Neural cell (in vitro differentiated cells): ENCODE measurements around the gene GAN. TPM values are rescaled to one million over a fixed set of nuclear protein-coding genes. Genes with fewer than 3 reads are reported as not detected.

Source experiments
- H2AFZ ChIP-seq: fragments of 200-600, 300-800 bp; sonication (generic), shearing (Covaris generic); 2 replicates; pipeline ENCODE4 v1.6.0; 2014; ENCODE audit warnings: low read depth, mild to moderate bottlenecking, antibody characterized with exemption, low read length, moderate library complexity
- H3F3A ChIP-seq: fragments of 200-600 bp; shearing (Covaris generic); 2 replicates; pipeline ENCODE4 v1.6.1; 2016; ENCODE audit warnings: mild to moderate bottlenecking, moderate library complexity, mixed read lengths, antibody characterized with exemption, low read length; ENCODE audit not compliant: insufficient read depth, poor library complexity, severe bottlenecking
- H3K27ac ChIP-seq: fragments of 200-600, 300-800 bp; sonication (generic), shearing (Covaris generic); 2 replicates; pipeline ENCODE4 v1.5.1; 2014; ENCODE audit warnings: mild to moderate bottlenecking, low read length, moderate library complexity
- H3K27me3 ChIP-seq: fragments of 300-800, 200-600 bp; sonication (generic), shearing (Covaris generic); 2 replicates; pipeline ENCODE4 v1.6.0; 2014; ENCODE audit warnings: mild to moderate bottlenecking, low read depth, low read length, moderate library complexity; ENCODE audit not compliant: insufficient read depth
- H3K36me3 ChIP-seq: fragments of 300-800, 200-600 bp; sonication (generic), shearing (Covaris generic); 2 replicates; pipeline ENCODE4 v1.5.1; 2014; ENCODE audit warnings: mild to moderate bottlenecking, antibody characterized with exemption, low read length, moderate library complexity; ENCODE audit not compliant: insufficient read depth
- H3K4me2 ChIP-seq: fragments of 300-800, 200-600 bp; sonication (generic), shearing (Covaris generic); 2 replicates; pipeline ENCODE4 v1.6.0; 2014; ENCODE audit warnings: mild to moderate bottlenecking, low read length
- H3K4me3 ChIP-seq: fragments of 300-800, 200-600 bp; sonication (generic), shearing (Covaris generic); 2 replicates; pipeline ENCODE4 v1.5.1; 2014; ENCODE audit warnings: mild to moderate bottlenecking, low read length, moderate library complexity
- H3K79me2 ChIP-seq: fragments of 200-600 bp; shearing (Covaris generic); replicated peaks from 2 replicates; pipeline ENCODE4 v1.6.0; 2014; ENCODE audit warnings: mild to moderate bottlenecking, low read length, moderate library complexity; ENCODE audit not compliant: insufficient read depth
- H3K9ac ChIP-seq: fragments of 300-800, 200-600 bp; sonication (generic), shearing (Covaris generic); 2 replicates; pipeline ENCODE4 v1.6.1; 2016; ENCODE audit warnings: mild to moderate bottlenecking, low read length, mixed read lengths
- H3K9me2 ChIP-seq: fragments of 200-600 bp; shearing (Covaris generic); 2 replicates; pipeline ENCODE4 v1.6.1; 2016; ENCODE audit warnings: mild to moderate bottlenecking, low read length, mixed read lengths; ENCODE audit not compliant: insufficient read depth
- H3K9me3 ChIP-seq: fragments of 200-600, 300-800 bp; sonication (generic), shearing (Covaris generic); 2 replicates; pipeline ENCODE4 v1.6.1; 2016; ENCODE audit warnings: mild to moderate bottlenecking, mixed run types, low read length, moderate library complexity, mixed read lengths
- H4K20me1 ChIP-seq: fragments of 200-600 bp; shearing (Covaris generic); 2 replicates; pipeline ENCODE4 v1.6.1; 2016; ENCODE audit warnings: mild to moderate bottlenecking, mixed run types; ENCODE audit not compliant: insufficient read depth
- EP300 ChIP-seq: fragments of 450-650 bp; conservative IDR thresholded peaks from 2 replicates; pipeline ENCODE4 v1.6.1; 2014; ENCODE audit warnings: antibody characterized with exemption, mild to moderate bottlenecking, moderate library complexity; ENCODE audit not compliant: poor library complexity, severe bottlenecking
- EZH2 ChIP-seq: fragments of 200-600, 300-800 bp; shearing (Covaris generic), sonication (generic); IDR thresholded peaks from 2 replicates; pipeline ENCODE4 v1.6.1; 2014; ENCODE audit warnings: antibody characterized with exemption, low read length, borderline replicate concordance, mild to moderate bottlenecking; ENCODE audit not compliant: insufficient read depth, poor library complexity, severe bottlenecking
- MXI1 ChIP-seq: fragments of 450-650 bp; conservative IDR thresholded peaks from 2 replicates; pipeline ENCODE4 v1.6.1; 2014; ENCODE audit warnings: antibody characterized with exemption, mild to moderate bottlenecking; ENCODE audit not compliant: poor library complexity, severe bottlenecking
- POLR2AphosphoS5 ChIP-seq: IDR thresholded peaks from 2 replicates; pipeline ENCODE4 v1.6.1; 2012
- RAD21 ChIP-seq: fragments of 450-650 bp; conservative IDR thresholded peaks from 2 replicates; pipeline ENCODE4 v1.6.1; 2014; ENCODE audit warnings: antibody characterized with exemption, mild to moderate bottlenecking, moderate library complexity
- SMC3 ChIP-seq: fragments of 450-650 bp; conservative IDR thresholded peaks from 2 replicates; pipeline ENCODE4 v1.6.1; 2014; ENCODE audit warnings: antibody characterized with exemption, mild to moderate bottlenecking, moderate library complexity; ENCODE audit not compliant: poor library complexity
- TAF1 ChIP-seq: IDR thresholded peaks from 2 replicates; pipeline ENCODE4 v1.6.1; 2012; ENCODE audit warnings: low read depth
- polyA plus RNA-seq: library from polyadenylated mRNA; depleted of rRNA; stranded (reverse); fragments of >200 nt; gene quantifications from 2 replicates; pipeline ENCODE4 v1.2.3, GENCODE V29; 2014
- TF ChIP-seq, protein P1 (sequence below): fragments of 450-650 bp; IDR thresholded peaks from 2 replicates; pipeline ENCODE4 v1.5.1; 2014; ENCODE audit warnings: antibody characterized with exemption, mild to moderate bottlenecking, moderate library complexity; ENCODE audit not compliant: poor library complexity, severe bottlenecking
- TF ChIP-seq, protein P2 (sequence below): IDR thresholded peaks from 2 replicates; pipeline ENCODE4 v1.6.1; 2012; ENCODE audit warnings: borderline replicate concordance

Gene GAN
- polyA plus RNA-seq, 1 donor from 2014 or later = 9.1 TPM

DNA sequence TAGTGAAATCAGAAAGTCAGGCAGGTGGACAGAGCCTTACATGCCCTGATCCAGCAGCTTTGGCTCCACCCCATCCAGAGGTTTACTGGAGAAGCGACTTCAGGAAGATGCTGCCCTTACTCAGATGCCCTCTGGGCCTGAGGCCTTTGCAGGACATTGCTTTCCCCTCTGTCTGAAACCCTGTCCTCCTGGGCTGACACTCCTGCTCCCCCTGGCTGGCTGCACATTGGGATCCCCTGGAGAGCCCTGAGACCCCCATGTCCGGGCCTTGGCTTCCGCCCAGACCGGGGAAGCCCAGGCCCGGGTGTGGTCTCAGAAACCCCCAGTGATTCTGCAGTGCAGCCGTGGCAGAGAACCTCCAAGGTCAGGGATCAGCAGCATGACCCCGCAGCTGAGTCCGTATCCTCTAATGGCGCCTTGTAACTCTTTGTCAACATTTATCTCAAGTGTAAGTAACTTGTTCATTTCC, 39.7 kb upstream of the GAN start:
- Histone ChIP-seq H3K9ac (no peak overlapping the region), H3K9me3 (no peaks in the 10 kb centered on the region), H4K20me1 (no peaks in the 10 kb centered on the region), H3K36me3 (no peaks in the 10 kb centered on the region), H3K79me2 (no peaks in the 10 kb centered on the region), H3K4me2 (no peak overlapping the region), H3K27me3 (no peaks in the 10 kb centered on the region), H2AFZ (no peak overlapping the region), H3K9me2 (no peaks in the 10 kb centered on the region), H3K27ac (no peak overlapping the region), H3K4me3 (no peak overlapping the region), H3F3A (no peaks in the 10 kb centered on the region)
- no peak for TF ChIP-seq RAD21
- TF ChIP-seq EZH2 = no peak
- TF ChIP-seq, protein P1, sequence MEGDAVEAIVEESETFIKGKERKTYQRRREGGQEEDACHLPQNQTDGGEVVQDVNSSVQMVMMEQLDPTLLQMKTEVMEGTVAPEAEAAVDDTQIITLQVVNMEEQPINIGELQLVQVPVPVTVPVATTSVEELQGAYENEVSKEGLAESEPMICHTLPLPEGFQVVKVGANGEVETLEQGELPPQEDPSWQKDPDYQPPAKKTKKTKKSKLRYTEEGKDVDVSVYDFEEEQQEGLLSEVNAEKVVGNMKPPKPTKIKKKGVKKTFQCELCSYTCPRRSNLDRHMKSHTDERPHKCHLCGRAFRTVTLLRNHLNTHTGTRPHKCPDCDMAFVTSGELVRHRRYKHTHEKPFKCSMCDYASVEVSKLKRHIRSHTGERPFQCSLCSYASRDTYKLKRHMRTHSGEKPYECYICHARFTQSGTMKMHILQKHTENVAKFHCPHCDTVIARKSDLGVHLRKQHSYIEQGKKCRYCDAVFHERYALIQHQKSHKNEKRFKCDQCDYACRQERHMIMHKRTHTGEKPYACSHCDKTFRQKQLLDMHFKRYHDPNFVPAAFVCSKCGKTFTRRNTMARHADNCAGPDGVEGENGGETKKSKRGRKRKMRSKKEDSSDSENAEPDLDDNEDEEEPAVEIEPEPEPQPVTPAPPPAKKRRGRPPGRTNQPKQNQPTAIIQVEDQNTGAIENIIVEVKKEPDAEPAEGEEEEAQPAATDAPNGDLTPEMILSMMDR = no peak
- no peak for TF ChIP-seq EP300
- no peak for TF ChIP-seq POLR2AphosphoS5
- TF ChIP-seq TAF1 = no peak
- TF ChIP-seq, protein P2, sequence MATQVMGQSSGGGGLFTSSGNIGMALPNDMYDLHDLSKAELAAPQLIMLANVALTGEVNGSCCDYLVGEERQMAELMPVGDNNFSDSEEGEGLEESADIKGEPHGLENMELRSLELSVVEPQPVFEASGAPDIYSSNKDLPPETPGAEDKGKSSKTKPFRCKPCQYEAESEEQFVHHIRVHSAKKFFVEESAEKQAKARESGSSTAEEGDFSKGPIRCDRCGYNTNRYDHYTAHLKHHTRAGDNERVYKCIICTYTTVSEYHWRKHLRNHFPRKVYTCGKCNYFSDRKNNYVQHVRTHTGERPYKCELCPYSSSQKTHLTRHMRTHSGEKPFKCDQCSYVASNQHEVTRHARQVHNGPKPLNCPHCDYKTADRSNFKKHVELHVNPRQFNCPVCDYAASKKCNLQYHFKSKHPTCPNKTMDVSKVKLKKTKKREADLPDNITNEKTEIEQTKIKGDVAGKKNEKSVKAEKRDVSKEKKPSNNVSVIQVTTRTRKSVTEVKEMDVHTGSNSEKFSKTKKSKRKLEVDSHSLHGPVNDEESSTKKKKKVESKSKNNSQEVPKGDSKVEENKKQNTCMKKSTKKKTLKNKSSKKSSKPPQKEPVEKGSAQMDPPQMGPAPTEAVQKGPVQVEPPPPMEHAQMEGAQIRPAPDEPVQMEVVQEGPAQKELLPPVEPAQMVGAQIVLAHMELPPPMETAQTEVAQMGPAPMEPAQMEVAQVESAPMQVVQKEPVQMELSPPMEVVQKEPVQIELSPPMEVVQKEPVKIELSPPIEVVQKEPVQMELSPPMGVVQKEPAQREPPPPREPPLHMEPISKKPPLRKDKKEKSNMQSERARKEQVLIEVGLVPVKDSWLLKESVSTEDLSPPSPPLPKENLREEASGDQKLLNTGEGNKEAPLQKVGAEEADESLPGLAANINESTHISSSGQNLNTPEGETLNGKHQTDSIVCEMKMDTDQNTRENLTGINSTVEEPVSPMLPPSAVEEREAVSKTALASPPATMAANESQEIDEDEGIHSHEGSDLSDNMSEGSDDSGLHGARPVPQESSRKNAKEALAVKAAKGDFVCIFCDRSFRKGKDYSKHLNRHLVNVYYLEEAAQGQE = no peak
- no peak for TF ChIP-seq MXI1
- TF ChIP-seq SMC3 = no peak

DNA sequence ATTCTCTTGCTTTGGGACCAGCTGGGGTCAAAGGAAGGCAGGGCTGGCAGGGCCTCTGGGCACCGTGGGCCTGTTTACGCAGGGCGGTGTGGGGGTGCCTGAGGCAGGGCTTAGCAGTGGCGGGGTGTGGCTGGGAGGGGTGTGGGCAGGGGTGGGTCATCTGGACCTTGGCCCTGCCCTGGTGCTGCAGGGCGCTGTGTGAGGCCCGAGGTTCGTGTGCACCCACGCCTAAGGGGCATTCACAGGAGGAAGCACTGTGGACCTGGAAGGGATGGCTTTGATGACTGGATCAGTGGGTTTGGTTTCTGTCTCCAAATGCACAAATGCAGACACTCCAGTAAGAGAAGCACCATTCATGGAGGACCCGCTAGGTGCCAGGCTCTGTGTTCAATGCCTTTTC, 39.0 kb upstream of the GAN start:
- Histone ChIP-seq H3K4me2 (no peak overlapping the region), H3K27me3 (no peaks in the 10 kb centered on the region), H3K9me2 (no peaks in the 10 kb centered on the region), H2AFZ (no peak overlapping the region), H4K20me1 (no peaks in the 10 kb centered on the region), H3K36me3 (no peaks in the 10 kb centered on the region), H3K27ac (no peak overlapping the region), H3K9me3 (no peaks in the 10 kb centered on the region), H3F3A (no peaks in the 10 kb centered on the region), H3K9ac (no peak overlapping the region), H3K79me2 (no peaks in the 10 kb centered on the region), H3K4me3 (no peak overlapping the region)
- no peak for TF ChIP-seq SMC3
- no peak for TF ChIP-seq EZH2
- TF ChIP-seq POLR2AphosphoS5 = no peak
- TF ChIP-seq, protein P2 = no peak
- TF ChIP-seq, protein P1 = no peak
